Uterus (tissue), 2 donors: Measurements from ENCODE around the gene FNDC5.

Experiments
- CTCF ChIP-seq, 4 experiments: fragments of 200-600 bp in 2 of 4; fragments of 450-650 bp in 2 of 4; sonication (generic) in 2 of 4; IDR thresholded peaks; one replicate each; pipeline ENCODE4 v1.5.1; 2016 to 2019; ENCODE audit warnings: antibody characterized with exemption in 4 of 4, mild to moderate bottlenecking in 2 of 4, moderate library complexity in 1 of 4
- POLR2A ChIP-seq, 2 donors: fragments of 450-650 bp; IDR thresholded peaks; one replicate each; pipeline ENCODE4 v1.6.1; 2016; ENCODE audit warnings: antibody characterized with exemption in 2 of 2, mild to moderate bottlenecking in 1 of 2, moderate library complexity in 1 of 2

- TF ChIP-seq CTCF (IDR thresholded peaks at IDR 0.05) (no peak), POLR2A (IDR thresholded peaks at IDR 0.05) (no peak)
These were observed 29.0 kb upstream of the FNDC5 start for GRCh38 chr1:32899586-32900296.
